Activated naive CD8-positive, alpha-beta T cell (primary cell): ENCODE results near the gene MAL.
A peak's percentile ranks its signal among the peaks of the same experiment; 100 is the strongest.

Experiments
- H3K27ac Mint-ChIP-seq: one replicate; pipeline ENCODE4 v1.8.0; 2021; ENCODE audit warnings: mixed read lengths
- H3K27me3 Mint-ChIP-seq: one replicate; pipeline ENCODE4 v1.8.0; 2021; ENCODE audit warnings: mixed read lengths
- H3K36me3 Mint-ChIP-seq: one replicate; pipeline ENCODE4 v1.8.0; 2021; ENCODE audit warnings: mixed read lengths
- H3K4me1 Mint-ChIP-seq: one replicate; pipeline ENCODE4 v1.8.0; 2021; ENCODE audit warnings: low read depth, mixed read lengths
- H3K4me3 Mint-ChIP-seq: one replicate; pipeline ENCODE4 v1.8.0; 2021; ENCODE audit warnings: mild to moderate bottlenecking, mixed read lengths
- H3K9me3 Mint-ChIP-seq: one replicate; pipeline ENCODE4 v1.8.0; 2021; ENCODE audit warnings: low read depth, mixed read lengths

Gene MAL

GRCh38 chr2:94993176-94994062 is 32.1 kb upstream of the MAL start:
- Mint-ChIP-seq H3K4me3 (no peak overlapping the region), H3K27ac (no peak overlapping the region), H3K9me3 (no peaks in the 10 kb centered on the region), H3K36me3 (no peaks in the 10 kb centered on the region), H3K4me1 (no peaks in the 10 kb centered on the region), H3K27me3 (peaks cover 15% of the 10 kb centered on the region)

GRCh38 chr2:94994063-94994913 is 31.2 kb upstream of the MAL start:
- Mint-ChIP-seq H3K36me3 (no peaks in the 10 kb centered on the region), H3K27ac (no peak overlapping the region), H3K4me3 (no peak overlapping the region), H3K4me1 (no peaks in the 10 kb centered on the region), H3K27me3 (peaks cover 16% of the 10 kb centered on the region), H3K9me3 (no peaks in the 10 kb centered on the region)

GRCh38 chr2:94994914-94995552 is 30.5 kb upstream of the MAL start:
- no peaks in the 10 kb centered on the region for H3K36me3 Mint-ChIP-seq
- H3K27me3 Mint-ChIP-seq: peaks cover 16% of the 10 kb centered on the region
- no peaks in the 10 kb centered on the region for H3K9me3 Mint-ChIP-seq
- H3K4me3 Mint-ChIP-seq: no peak overlapping the region
- H3K4me1 Mint-ChIP-seq: no peaks in the 10 kb centered on the region
- H3K27ac Mint-ChIP-seq: no peak overlapping the region

GRCh38 chr2:94995553-94996304 is 29.8 kb upstream of the MAL start:
- H3K9me3 Mint-ChIP-seq: no peaks in the 10 kb centered on the region
- no peak overlapping the region for H3K4me3 Mint-ChIP-seq
- H3K27me3 Mint-ChIP-seq: peaks cover 16% of the 10 kb centered on the region
- no peaks in the 10 kb centered on the region for H3K36me3 Mint-ChIP-seq
- H3K4me1 Mint-ChIP-seq: no peaks in the 10 kb centered on the region
- no peak overlapping the region for H3K27ac Mint-ChIP-seq

- no peaks in the 10 kb centered on the region for H3K9me3 Mint-ChIP-seq
- H3K27me3 Mint-ChIP-seq: peaks cover 16% of the 10 kb centered on the region
- H3K27ac Mint-ChIP-seq: no peak overlapping the region
- H3K4me1 Mint-ChIP-seq: no peaks in the 10 kb centered on the region
- no peak overlapping the region for H3K4me3 Mint-ChIP-seq
- no peaks in the 10 kb centered on the region for H3K36me3 Mint-ChIP-seq
Observed at GRCh38 chr2:94996305-94997100, 29.0 kb upstream of the MAL start.

- Mint-ChIP-seq H3K4me1 (no peaks in the 10 kb centered on the region), H3K9me3 (no peaks in the 10 kb centered on the region), H3K36me3 (peaks cover 2% of the 10 kb centered on the region), H3K27me3 (peaks cover 19% of the 10 kb centered on the region), H3K27ac (no peak overlapping the region), H3K4me3 (peak overlapping the region; percentile 32)
Observed at GRCh38 chr2:94997981-94998930, 27.3 kb upstream of the MAL start.

GRCh38 chr2:94999431-94999883 is 26.1 kb upstream of the MAL start:
- peaks cover 2% of the 10 kb centered on the region for H3K36me3 Mint-ChIP-seq
- peaks cover 19% of the 10 kb centered on the region for H3K27me3 Mint-ChIP-seq
- no peak overlapping the region for H3K4me3 Mint-ChIP-seq
- H3K27ac Mint-ChIP-seq: no peak overlapping the region
- H3K9me3 Mint-ChIP-seq: no peaks in the 10 kb centered on the region
- peaks cover 2% of the 10 kb centered on the region for H3K4me1 Mint-ChIP-seq

GRCh38 chr2:95001051-95001562 is 24.4 kb upstream of the MAL start:
- H3K36me3 Mint-ChIP-seq: peaks cover 2% of the 10 kb centered on the region
- no peak overlapping the region for H3K4me3 Mint-ChIP-seq
- no peaks in the 10 kb centered on the region for H3K9me3 Mint-ChIP-seq
- H3K27ac Mint-ChIP-seq: no peak overlapping the region
- peaks cover 15% of the 10 kb centered on the region for H3K27me3 Mint-ChIP-seq
- H3K4me1 Mint-ChIP-seq: peaks cover 4% of the 10 kb centered on the region

- Mint-ChIP-seq H3K36me3 (peaks cover 2% of the 10 kb centered on the region), H3K4me1 (peaks cover 4% of the 10 kb centered on the region), H3K27ac (no peak overlapping the region)
Observed at GRCh38 chr2:95001701-95002100, 23.8 kb upstream of the MAL start.

GRCh38 chr2:95002498-95002897 is 23.0 kb upstream of the MAL start:
- no peak overlapping the region for H3K4me3 Mint-ChIP-seq

More at GRCh38 chr2:95001701-95002100, 23.8 kb upstream of the MAL start:
- Mint-ChIP-seq H3K9me3 (no peaks in the 10 kb centered on the region), H3K4me3 (no peak overlapping the region), H3K27me3 (peaks cover 15% of the 10 kb centered on the region)

GRCh38 chr2:95004287-95004686 is 21.2 kb upstream of the MAL start:
- H3K4me3 Mint-ChIP-seq: no peak overlapping the region
- H3K9me3 Mint-ChIP-seq: no peaks in the 10 kb centered on the region
- peaks cover 3% of the 10 kb centered on the region for H3K27me3 Mint-ChIP-seq
- H3K4me1 Mint-ChIP-seq: peaks cover 4% of the 10 kb centered on the region
- H3K36me3 Mint-ChIP-seq: peaks cover 2% of the 10 kb centered on the region
- H3K27ac Mint-ChIP-seq: no peak overlapping the region

More at GRCh38 chr2:95002498-95002897, 23.0 kb upstream of the MAL start:
- peaks cover 4% of the 10 kb centered on the region for H3K4me1 Mint-ChIP-seq
- H3K36me3 Mint-ChIP-seq: peaks cover 2% of the 10 kb centered on the region
- H3K9me3 Mint-ChIP-seq: no peaks in the 10 kb centered on the region
- peaks cover 9% of the 10 kb centered on the region for H3K27me3 Mint-ChIP-seq
- no peak overlapping the region for H3K27ac Mint-ChIP-seq

- Mint-ChIP-seq H3K4me3 (no peak overlapping the region), H3K36me3 (peaks cover 2% of the 10 kb centered on the region), H3K27ac (no peak overlapping the region), H3K4me1 (peaks cover 4% of the 10 kb centered on the region), H3K27me3 (peaks cover 3% of the 10 kb centered on the region), H3K9me3 (no peaks in the 10 kb centered on the region)
Observed at GRCh38 chr2:95004711-95005110, 20.8 kb upstream of the MAL start.

GRCh38 chr2:95005726-95006125 is 19.8 kb upstream of the MAL start:
- Mint-ChIP-seq H3K36me3 (peaks cover 2% of the 10 kb centered on the region), H3K4me1 (peaks cover 4% of the 10 kb centered on the region), H3K9me3 (no peaks in the 10 kb centered on the region), H3K27me3 (peaks cover 3% of the 10 kb centered on the region), H3K4me3 (no peak overlapping the region), H3K27ac (no peak overlapping the region)
